GM12878 (cell line): ENCODE data around the gene IFIT3. TPM values are rescaled to one million over a fixed set of nuclear protein-coding genes. Genes with fewer than 3 reads are reported as not detected.

Experiments
- ATAC-seq: fragments of 200-7000 bp; cut with Tn5 transposase; 3 replicates; pipeline ENCODE4 v1.9.1; 2020; ENCODE audit warnings: mild to moderate bottlenecking, moderate library complexity
- BruUV-seq: library from RNA; stranded (reverse); fragments of 400-500 nt; replicated peaks from 2 replicates; lab custom pipeline; 2021; lab: Mats Ljungman, UMichigan
- CTCF ChIA-PET: fragments of 300-600 bp; sonication (Branson Sonifier 250); formaldehyde crosslinking; extraction: SDS; loops from one replicate; lab custom pipeline; 2021; ENCODE audit warnings: inconsistent platforms; lab: Yijun Ruan, JAX
- POLR2A ChIA-PET: fragments of 350-600 bp; formaldehyde crosslinking; extraction: SDS; loops from one replicate; lab custom pipeline; 2021; ENCODE audit warnings: inconsistent platforms; lab: Charles Lee
- RAD21 ChIA-PET: fragments of 300-600 bp; sonication (Branson Sonifier 250); formaldehyde crosslinking; loops from one replicate; lab custom pipeline; 2023; ENCODE audit warnings: antibody characterized with exemption; ENCODE audit not compliant: unreplicated experiment; lab: Charles Lee
- SMC1A ChIA-PET: fragments of 300-600 bp; sonication (Branson Sonifier 250); formaldehyde crosslinking; loops from one replicate; lab custom pipeline; 2023; ENCODE audit not compliant: unreplicated experiment, uncharacterized antibody; lab: Charles Lee
- DNase-seq: peaks from one replicate; pipeline ENCODE4 v3.0.0-alpha.2; 2011; ENCODE audit warnings: low read depth, low spot score
- FAIRE-seq: peaks from 3 replicates; lab custom pipeline; 2011; peaks lifted over from hg19 to GRCh38; lab: Jason Lieb, UNC
- H2AFZ ChIP-seq: 2 replicates; pipeline ENCODE4 v1.6.0; 2011; ENCODE audit warnings: low read depth, low read length, control low read depth; ENCODE audit not compliant: control insufficient read depth
- H3K27ac ChIP-seq: 2 replicates; pipeline ENCODE4 v1.5.1; 2011; ENCODE audit warnings: control low read depth; ENCODE audit not compliant: control insufficient read depth, insufficient read depth
- H3K27me3 ChIP-seq, 2 experiments: replicated peaks in 1 of 2; 2 replicates each; pipeline versions ENCODE4 v1.6.0 to v1.6.1; 2011; ENCODE audit warnings: low read length in 1 of 2; ENCODE audit not compliant: control insufficient read depth in 2 of 2, insufficient read depth in 2 of 2
- H3K36me3 ChIP-seq, 2 experiments: 2 replicates each; pipeline ENCODE4 v1.5.1; 2011; ENCODE audit warnings: low read length in 1 of 2; ENCODE audit not compliant: control insufficient read depth in 2 of 2, insufficient read depth in 2 of 2
- H3K4me1 ChIP-seq: 2 replicates; pipeline ENCODE4 v1.6.1; 2011; ENCODE audit warnings: mild to moderate bottlenecking, low read length, moderate library complexity, mixed read lengths; ENCODE audit not compliant: control insufficient read depth, insufficient read depth
- H3K4me2 ChIP-seq: 2 replicates; pipeline ENCODE4 v1.6.0; 2011; ENCODE audit warnings: control low read depth; ENCODE audit not compliant: control insufficient read depth, insufficient read depth
- H3K4me3 ChIP-seq: fragments of 200-600 bp; sonication (generic); 2 replicates; pipeline ENCODE4 v1.5.1; 2016
- H3K79me2 ChIP-seq: 2 replicates; pipeline ENCODE4 v1.6.0; 2011; ENCODE audit warnings: low read length; ENCODE audit not compliant: control insufficient read depth, insufficient read depth
- H3K9ac ChIP-seq: 2 replicates; pipeline ENCODE4 v1.8.0; 2011; ENCODE audit warnings: low read length, control low read depth, mixed read lengths; ENCODE audit not compliant: control insufficient read depth, insufficient read depth
- H3K9me3 ChIP-seq: replicated peaks from 3 replicates; pipeline ENCODE4 v1.5.1; 2011; ENCODE audit warnings: mild to moderate bottlenecking, low read length; ENCODE audit not compliant: control insufficient read depth, insufficient read depth
- H4K20me1 ChIP-seq: 2 replicates; pipeline ENCODE4 v1.6.0; 2011; ENCODE audit not compliant: control insufficient read depth, insufficient read depth
- CBFB ChIP-seq: IDR thresholded peaks from 2 replicates; pipeline ENCODE4 v1.6.1; 2016; ENCODE audit warnings: antibody characterized with exemption, low read depth
- E4F1 ChIP-seq: fragments of 450-650 bp; IDR thresholded peaks from 2 replicates; pipeline ENCODE4 v1.6.1; 2018; ENCODE audit warnings: borderline replicate concordance, mild to moderate bottlenecking; ENCODE audit not compliant: partially characterized antibody
- MLLT1 ChIP-seq: fragments of 450-650 bp; IDR thresholded peaks from 2 replicates; pipeline ENCODE4 v1.6.1; 2016; ENCODE audit warnings: mild to moderate bottlenecking
- MTA3 ChIP-seq: IDR thresholded peaks from 2 replicates; pipeline ENCODE4 v1.6.1; 2012; ENCODE audit warnings: low read length, inconsistent platforms, borderline replicate concordance
- MYB ChIP-seq: fragments of 150-350 bp; IDR thresholded peaks from 2 replicates; pipeline ENCODE4 v1.6.1; 2014; ENCODE audit warnings: mild to moderate bottlenecking, low read depth, low read length, borderline replicate concordance
- SIX5 ChIP-seq: IDR thresholded peaks from 2 replicates; pipeline ENCODE4 v1.6.1; 2011; ENCODE audit warnings: mild to moderate bottlenecking, low read depth, low read length, moderate library complexity; ENCODE audit not compliant: severe bottlenecking
- TBL1XR1 ChIP-seq: IDR thresholded peaks from 2 replicates; pipeline ENCODE4 v1.6.1; 2012; ENCODE audit warnings: low read depth, low read length, improper control_type of control experiment
- ZBTB40 ChIP-seq: fragments of 450-650 bp; IDR thresholded peaks from 2 replicates; pipeline ENCODE4 v1.6.1; 2016; ENCODE audit warnings: mild to moderate bottlenecking, moderate library complexity, borderline replicate concordance
- WGBS: methylation state at CpG from one replicate; pipeline ENCODE4 v1.1.6; 2016; ENCODE audit warnings: low lambda C conversion rate; ENCODE audit not compliant: insufficient replicate concordance, insufficient coverage; ENCODE audit errors: missing lambda C conversion rate; 5-methylcytosine and 5-hydroxymethylcytosine counted together
- in situ Hi-C: fragments of 300-500 bp; cut with MboI; formaldehyde crosslinking; loops from 9 replicates; pipeline ENCODE4 v1.14.3; 2018; ENCODE audit warnings: mixed read lengths
- intact Hi-C: fragments of 100-400 bp; cut with micrococcal nuclease; formaldehyde crosslinking; loops from one replicate; pipeline ENCODE4 v1.14.2; 2022; ENCODE audit not compliant: unreplicated experiment
- polyA plus RNA-seq, 11 experiments: library from polyadenylated mRNA; depleted of rRNA in 4 of 11; unstranded in 6 of 11; stranded (reverse) in 5 of 11; fragments of >200 nt; fragmentation: Nextera tagmentation in 4 of 11; fragmentation: Illumina TruSeq in 1 of 11; extraction: Ambion mirVana in 4 of 11; extraction: Trizol in 1 of 11; gene quantifications; 1 replicate in 1 of 11; 2 replicates in 10 of 11; pipeline versions ENCODE4 v1.2.1 to v1.2.3, GENCODE V29; 2011 to 2016; ENCODE audit warnings: inconsistent platforms in 2 of 11, missing spikeins in 2 of 11, low read depth in 1 of 11
- total RNA-seq, 4 experiments: library from RNA; depleted of rRNA in 3 of 4; stranded (reverse); fragments of >200 nt in 3 of 4; fragmentation: Illumina TruSeq in 1 of 4; extraction: Trizol in 1 of 4; gene quantifications; 2 replicates each; pipeline versions ENCODE4 v1.2.1 to v1.2.3, GENCODE V29; 2013 to 2021

IFIT3 gene
- total and polyA plus RNA-seq, 10 of the 15 experiments (the other 5 are each of a cell fraction or from before 2014, with no cell fraction given): 27.0 to 70.2 (median 51.1) TPM

- Histone ChIP-seq H3K4me3 (no peak overlapping the region), H3K79me2 (no peaks in the 10 kb centered on the region), H3K9me3 (no peaks in the 10 kb centered on the region), H3K9ac (no peak overlapping the region), H3K4me2 (no peak overlapping the region), H3K27ac (no peak overlapping the region), H3K4me1 (peaks cover 35% of the 10 kb centered on the region), H4K20me1 (no peaks in the 10 kb centered on the region), H3K36me3 (no peaks in the 10 kb centered on the region), H3K27me3 (no peaks in the 10 kb centered on the region), H2AFZ (no peak overlapping the region)
- DNase-seq (no peak), ATAC-seq (no peak), FAIRE-seq (no peak)
- ChIA-PET SMC1A (interaction anchor here (0.9 to 8.3 kb wide), 5 partner anchors 9 to 91 kb away, joined by 3 to 97 read pairs (median 3); partner anchors contain the start of genes IFIT1 and IFIT5), POLR2A (interaction anchor here (1.1 to 1.3 kb wide), 2 partner anchors 12 to 22 kb away, joined by 3 to 4 read pairs; no protein-coding TSS in a partner anchor), RAD21 (interaction anchor here (1.6 to 4.1 kb wide), 3 partner anchors 17 to 44 kb away, joined by 3 to 23 read pairs (median 5); no protein-coding TSS in a partner anchor), CTCF (interaction anchor here (0.5 to 4.5 kb wide), 7 partner anchors 9 to 414 kb away, joined by 3 to 39 read pairs (median 4); no protein-coding TSS in a partner anchor)
- BruUV-seq: no TSS peak
- intact Hi-C loops: no loop called here
- WGBS: 97% methylated on average over 4 of the region's 4 CpGs
- in situ Hi-C loops: no loop called here
- TF ChIP-seq E4F1 (no peak), SIX5 (no peak), MTA3 (no peak), MYB (no peak), ZBTB40 (no peak), MLLT1 (no peak), CBFB (no peak), TBL1XR1 (no peak)
These were observed 18.8 kb downstream of the IFIT3 start for GRCh38 chr10:89346405-89347254.
